GM18873 (cell line): ENCODE measurements around the gene TBC1D17.

ENCODE experiments used
- ATAC-seq: cut with Tn5 transposase; IDR thresholded peaks from one replicate; pipeline ENCODE4 v1.9.1; 2021; ENCODE audit warnings: mild to moderate bottlenecking, moderate library complexity, moderate number of reproducible peaks; ENCODE audit not compliant: unreplicated experiment, low FRiP score

Gene TBC1D17

DNA sequence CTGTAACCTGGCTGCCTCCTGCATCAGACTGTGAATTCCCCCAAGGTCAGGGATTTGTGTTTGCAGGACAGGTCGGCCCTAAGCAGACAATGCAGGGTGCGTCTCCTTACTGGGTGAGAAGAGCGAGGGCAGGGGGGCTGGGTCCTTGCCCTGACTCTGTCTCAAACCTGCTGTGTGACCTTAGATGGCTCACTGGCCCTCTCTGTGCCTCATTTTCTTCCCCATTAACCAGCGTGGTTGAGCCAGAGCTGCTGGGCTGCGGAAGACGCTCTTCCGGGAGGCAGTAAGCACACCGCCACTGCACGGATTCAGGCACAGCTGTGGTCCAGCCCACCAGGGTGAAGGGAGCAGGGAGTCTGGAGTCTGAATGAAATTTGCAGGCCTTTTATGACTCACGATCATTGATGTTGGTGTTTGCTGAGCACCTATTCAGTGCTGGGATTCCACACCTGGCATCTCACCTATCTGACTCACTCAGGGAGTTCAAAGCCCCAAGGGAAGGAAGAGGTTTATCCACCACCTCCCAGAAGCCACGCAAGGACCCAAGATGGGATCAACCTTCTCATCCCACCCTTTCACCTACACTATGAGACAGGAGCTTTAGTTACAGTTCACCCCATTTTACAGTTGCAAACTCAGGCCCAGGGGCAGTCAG, 2.9 kb upstream of the TBC1D17 start:
- no peak for ATAC-seq

DNA sequence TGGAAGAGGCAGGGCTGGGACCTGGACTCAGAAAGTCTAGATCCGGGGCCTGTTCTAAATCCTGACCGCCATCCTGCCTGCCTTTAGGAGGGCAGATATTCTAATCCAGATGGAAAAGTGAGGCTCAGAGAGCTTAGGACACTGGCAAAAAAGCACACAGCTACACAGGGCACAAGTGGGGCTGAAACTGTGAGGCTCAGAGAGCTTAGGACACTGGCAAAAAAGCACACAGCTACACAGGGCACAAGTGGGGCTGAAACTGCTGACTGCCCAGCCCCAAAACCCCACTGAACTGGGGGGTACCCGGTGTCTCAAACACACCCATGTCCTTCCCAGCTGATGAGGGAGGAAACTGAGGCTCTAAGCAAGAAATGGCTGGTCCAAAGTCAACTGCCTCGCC, 2.3 kb upstream of the TBC1D17 start:
- no peak for ATAC-seq

DNA sequence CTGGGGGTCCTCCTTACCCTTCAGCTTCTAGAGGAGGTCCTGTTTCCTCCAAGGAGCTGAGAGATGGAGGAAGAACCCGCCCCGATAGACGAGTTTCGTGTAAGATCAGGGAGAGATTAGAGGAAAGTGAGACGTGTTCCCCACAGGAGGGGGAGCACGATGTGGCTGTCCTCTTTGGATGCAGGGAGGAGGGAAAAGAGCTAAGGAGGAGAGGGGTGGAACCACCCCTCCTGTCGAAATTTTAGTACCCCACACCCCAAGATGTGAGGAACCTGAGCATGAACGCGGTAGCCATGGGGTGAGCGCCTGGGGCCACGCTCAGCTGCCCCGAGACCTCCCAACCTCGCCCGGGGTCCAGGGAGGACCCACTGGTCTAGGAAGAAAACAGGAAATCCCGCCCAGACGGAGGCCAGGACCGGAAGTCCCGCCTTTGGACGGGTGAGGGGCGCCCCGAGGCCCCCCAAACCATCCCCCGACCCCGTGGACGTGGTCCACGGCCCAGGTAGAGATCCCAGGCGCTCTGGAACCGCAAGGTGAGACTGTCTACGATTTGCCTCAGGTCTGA, 1.6 kb upstream of the TBC1D17 start:
- ATAC-seq: no peak

DNA sequence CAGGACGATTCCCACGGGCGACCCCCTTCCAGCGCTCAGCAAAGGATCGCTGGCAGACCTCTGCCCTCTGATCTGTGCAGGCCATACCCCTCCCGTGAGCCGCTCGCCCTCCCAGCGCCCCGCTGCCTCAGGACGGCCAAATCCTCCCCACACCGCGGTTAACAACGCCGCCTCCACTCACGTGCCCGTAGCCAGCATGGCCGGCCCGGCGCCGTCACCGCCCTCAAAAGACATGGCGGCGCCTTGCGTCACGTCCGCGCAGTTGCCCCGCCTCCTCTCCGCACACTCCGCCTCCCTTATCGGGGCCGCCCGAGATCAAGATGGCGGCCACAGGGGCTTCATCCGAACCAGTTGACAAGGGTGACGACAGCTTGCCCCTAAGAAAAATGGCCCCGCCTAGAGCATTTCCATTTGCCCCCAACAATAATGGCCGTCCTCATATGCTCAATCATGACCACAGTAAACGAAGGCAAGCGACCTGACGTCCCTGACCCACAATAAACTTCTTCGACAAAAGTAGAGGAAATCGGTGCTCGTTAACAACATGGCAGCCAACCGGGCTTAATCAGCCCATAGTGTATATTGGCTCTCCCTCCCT, 981 bp upstream of the TBC1D17 start:
- ATAC-seq: peak; percentile 35

DNA sequence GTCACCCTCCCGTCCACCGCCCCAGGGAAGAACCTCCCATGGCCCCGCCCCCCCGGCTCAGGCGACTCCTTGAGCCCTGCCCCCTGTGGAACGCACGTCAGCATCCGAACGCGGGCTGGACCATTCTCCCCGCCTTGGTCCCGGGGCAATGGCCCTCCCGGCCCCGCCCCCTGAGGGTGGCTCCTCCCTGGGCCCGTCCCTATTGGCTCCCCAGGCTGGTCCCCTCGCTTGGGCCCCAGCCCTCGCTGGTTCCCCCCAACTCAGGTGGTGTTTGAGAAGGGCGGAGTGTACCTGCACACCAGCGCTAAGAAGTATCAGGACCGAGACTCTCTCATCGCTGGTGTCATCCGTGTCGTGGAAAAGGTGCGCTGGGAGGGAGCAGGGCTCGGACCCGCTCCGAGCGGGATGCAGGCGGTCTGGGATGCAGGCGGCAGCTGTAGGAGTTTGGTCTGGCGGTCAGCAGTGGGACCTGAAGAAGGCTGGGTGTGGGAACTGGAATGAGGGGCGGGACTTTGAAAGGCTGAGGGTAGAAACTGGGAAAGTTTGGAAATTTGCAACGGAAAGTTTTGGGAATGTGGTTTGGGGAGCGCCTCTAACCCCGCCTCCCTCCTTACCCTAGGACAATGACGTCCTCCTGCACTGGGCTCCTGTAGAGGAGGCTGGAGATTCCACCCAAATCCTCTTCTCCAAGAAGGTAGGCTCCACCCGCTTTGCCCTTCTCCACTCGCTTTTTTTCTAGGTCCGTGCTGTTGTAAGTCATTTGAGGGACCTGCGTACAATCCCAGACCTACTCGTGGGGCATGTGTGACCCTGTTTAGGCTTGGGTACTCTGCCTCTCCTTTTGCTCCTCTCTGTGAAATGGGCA, 609 bp downstream of the TBC1D17 start:
- peak; percentile 26 for ATAC-seq

DNA sequence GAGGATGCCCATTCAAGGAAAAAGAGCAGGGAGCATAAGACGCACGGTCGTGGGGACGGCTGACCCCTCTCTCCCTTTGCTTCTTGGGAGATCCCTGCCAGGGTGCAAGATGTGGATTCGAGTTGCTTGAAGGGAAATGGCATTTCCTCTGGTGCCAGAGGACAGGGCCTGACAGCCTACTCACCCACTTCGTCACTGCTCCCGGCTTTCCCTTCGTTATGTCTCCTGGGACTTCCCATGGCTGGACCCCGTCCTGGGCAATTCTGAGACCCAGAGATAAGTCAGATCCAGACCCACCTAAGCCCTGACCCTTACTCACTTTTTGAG, 1.2 kb downstream of the TBC1D17 start:
- no peak for ATAC-seq

DNA sequence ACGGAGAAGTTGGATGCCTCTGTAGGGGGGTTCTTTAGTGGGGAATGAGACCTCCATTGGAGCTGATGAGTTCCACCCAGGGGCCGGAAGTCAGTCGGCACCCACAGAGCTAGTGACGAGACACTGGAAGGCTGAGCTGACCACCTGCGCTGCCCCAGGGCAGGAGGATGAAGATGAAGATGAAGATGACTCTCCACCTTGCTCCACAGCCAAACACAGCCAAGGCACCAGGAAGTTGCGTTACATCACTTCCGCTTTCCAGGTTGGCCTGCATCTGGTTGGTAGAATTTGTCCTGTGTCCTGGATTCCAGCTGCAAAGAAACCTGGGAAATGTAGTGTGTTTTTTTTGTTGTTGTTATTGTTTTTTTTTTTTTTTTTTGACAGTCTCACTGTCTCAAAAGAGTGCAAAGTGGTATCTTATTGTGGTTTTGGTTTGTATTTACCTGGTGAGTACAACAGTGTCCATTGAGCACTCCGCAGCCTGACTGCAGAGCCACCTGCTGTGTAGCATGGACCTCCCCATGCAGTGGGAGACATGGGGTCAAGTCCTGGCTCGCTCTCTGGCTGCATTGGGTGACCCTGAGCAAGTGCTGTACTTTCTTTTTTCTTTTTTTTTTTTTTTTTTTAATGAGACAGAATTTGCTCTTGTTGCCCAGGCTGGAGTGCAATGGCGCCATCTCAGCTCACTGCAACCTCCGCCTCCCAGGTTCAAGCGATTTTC, 1.9 kb downstream of the TBC1D17 start:
- ATAC-seq: no peak

DNA sequence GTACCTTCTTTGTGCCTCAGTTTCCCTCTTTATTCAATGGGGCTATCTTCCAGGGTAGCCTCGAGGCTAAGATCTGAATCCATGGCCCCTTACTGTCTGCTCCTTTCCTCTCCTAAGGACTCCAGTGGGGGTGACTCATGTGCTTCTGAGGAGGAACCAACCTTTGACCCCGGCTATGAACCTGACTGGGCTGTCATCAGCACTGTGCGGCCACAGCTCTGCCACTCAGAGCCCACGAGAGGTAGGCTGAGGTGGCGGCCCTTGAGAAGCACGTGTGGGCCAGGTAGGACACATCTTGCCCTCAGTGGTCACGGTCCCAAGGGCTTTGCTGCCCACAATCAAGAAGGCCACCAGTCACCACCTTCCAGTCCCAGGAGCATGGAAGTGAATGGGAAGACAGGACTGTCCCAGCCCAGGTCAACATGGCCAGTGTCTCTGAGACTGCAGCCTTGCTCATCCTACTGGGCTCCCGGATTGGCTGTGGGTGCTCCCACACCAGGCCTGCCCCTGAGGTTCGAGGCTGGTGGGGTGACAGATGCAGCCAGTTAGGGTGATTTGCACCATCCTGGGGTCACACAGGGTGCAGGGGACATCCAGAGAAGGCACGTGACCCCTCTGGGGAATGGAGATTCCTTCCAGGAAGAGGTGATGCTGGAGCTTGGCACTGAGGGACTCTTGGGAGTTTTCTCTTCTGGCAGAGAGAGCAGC, 2.8 kb downstream of the TBC1D17 start:
- ATAC-seq: no peak

DNA sequence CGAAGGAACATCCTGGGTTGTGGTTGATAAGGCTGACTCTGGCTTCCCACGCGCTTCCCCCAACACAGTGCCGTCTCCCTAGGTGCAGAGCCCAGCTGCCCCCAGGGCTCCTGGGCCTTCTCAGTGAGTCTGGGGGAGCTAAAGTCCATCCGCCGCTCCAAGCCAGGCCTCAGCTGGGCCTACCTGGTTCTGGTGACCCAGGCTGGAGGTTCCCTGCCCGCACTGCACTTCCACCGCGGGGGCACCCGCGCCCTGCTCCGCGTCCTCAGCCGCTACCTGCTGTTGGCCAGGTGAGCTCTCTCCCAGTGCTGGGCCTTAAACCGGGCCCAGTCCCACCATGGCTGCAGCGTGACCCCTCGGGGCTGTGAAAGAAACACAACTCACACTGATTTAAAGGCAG, 3.7 kb downstream of the TBC1D17 start:
- ATAC-seq: no peak

DNA sequence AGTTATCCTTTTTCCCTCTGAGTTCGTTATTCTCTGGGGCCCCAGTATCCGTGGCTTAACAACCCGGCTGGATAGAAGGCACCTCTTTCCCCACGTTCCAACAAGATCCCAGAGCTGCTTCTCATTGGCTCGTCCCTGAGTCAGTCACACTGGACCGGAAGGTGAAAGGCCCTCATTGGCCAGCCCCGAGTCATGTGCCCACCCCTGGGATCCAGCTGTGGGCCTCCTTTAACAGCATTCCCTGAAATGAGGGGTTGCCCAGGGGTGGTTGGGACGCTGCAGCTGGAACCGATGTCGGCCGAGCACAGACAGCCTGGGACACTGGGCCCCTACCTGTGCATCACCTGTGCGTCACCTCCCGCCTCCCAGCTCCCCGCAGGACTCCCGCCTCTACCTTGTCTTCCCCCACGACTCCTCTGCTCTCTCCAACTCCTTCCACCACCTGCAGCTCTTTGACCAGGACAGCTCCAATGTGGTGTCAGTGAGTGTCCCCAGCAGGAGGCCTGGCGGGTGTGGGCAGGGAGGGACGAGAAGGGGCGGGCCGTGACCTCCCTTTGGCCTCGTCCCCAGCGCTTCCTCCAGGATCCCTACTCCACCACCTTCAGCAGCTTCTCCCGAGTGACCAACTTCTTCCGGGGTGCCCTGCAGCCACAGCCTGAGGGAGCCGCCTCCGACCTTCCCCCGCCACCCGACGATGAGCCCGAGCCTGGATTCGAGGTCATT, 4.3 kb downstream of the TBC1D17 start:
- no peak for ATAC-seq

DNA sequence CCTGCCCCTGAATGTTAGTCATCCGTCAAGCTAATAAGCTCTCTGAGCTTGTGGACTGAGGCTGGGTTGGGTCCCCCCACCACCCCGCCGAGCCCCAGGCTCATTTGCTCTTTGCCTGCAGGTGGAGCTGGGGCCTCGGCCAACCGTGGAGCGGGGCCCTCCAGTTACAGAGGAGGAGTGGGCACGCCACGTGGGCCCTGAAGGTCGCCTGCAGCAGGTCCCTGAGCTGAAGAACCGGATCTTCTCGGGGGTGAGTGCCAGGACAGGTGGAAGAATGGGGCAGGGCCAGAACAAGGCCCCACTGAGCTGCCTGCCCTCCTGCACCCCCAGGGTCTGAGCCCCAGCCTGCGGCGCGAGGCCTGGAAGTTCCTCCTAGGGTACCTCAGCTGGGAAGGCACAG, 5.1 kb downstream of the TBC1D17 start:
- ATAC-seq: no peak

DNA sequence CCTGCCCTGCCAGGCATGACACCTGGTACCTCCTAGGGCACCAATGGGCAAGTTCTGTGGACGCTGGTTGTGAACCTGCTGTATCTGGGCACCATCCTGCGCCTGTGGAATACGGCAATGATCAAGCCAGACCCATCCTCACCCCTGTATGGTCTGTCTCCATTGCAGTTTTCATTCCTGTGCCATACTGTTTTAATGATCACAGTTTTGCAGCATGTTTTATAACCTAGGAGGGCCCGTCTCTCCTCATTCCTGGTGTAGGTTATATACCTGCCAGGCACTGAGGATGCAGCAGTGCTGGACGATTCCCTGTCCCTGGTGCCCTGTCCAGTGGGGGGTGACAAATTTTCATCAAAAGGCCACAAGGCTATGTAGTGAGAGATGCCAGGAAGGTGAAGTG, 5.6 kb downstream of the TBC1D17 start:
- no peak for ATAC-seq

DNA sequence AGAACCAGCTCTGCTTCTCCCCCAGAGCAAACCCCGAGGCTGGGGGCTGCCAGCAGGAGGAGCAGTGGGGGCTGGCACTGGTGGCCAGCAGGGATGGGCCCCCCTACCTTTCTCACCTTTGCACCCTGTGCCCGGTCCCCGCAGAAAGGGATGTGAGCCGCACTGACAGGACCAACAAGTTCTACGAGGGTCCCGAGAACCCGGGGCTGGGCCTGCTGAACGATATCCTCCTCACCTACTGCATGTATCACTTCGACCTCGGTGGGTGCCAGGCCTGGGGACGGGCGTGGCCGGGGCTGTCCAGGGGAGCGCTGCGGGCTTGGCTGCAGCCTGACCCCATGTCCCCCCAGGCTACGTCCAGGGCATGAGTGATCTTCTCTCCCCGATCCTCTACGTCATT, 6.6 kb downstream of the TBC1D17 start:
- ATAC-seq: no peak

DNA sequence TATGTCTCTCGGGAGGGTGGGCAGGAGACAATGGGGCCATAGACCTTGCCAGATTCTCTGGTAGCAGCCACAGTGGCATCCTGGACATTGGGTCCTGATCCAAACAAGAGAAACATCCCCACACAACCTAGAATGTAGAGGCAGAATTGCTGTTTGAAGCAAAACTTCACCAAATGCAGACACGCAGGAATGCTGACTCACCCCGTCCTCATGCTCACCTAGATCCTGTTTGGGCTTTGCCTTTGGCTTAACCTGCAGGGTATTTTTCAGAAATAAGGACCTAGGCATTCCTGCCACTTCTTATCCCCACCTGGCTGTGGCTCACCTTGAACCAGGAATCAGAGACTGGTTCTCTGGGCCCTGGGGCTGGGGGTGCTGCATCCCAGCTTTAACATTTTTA, 7.3 kb downstream of the TBC1D17 start:
- ATAC-seq: no peak

DNA sequence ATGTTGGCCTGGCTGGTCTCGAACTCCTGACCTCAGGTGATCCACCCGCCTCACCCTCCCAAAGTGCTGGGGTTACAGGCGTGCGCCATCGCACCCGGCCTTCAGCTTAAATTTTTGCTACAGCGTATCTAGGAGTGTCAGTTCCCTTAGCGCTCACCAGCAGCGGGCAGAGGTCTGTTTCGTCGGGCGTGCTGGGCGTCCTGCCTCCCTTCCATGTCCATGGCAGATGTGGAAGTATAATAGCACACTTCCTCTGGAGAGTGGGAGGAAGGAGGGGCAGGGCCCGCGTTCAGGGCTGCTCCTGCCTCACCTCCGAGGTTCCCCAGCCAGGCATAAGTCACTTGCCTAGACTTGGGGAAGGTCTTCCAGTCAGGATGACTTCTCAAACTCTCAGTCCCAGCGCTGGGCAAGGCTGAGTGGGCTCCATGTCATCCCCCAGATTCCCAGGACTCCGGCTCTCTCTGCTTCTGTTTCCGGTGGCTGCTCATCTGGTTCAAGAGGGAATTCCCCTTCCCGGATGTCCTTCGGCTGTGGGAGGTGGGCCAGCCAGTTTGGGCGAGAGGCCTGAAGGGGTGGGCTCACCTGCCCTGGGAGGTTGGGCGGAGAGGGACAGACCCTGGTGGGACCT, 9.6 kb downstream of the TBC1D17 start:
- no peak for ATAC-seq

DNA sequence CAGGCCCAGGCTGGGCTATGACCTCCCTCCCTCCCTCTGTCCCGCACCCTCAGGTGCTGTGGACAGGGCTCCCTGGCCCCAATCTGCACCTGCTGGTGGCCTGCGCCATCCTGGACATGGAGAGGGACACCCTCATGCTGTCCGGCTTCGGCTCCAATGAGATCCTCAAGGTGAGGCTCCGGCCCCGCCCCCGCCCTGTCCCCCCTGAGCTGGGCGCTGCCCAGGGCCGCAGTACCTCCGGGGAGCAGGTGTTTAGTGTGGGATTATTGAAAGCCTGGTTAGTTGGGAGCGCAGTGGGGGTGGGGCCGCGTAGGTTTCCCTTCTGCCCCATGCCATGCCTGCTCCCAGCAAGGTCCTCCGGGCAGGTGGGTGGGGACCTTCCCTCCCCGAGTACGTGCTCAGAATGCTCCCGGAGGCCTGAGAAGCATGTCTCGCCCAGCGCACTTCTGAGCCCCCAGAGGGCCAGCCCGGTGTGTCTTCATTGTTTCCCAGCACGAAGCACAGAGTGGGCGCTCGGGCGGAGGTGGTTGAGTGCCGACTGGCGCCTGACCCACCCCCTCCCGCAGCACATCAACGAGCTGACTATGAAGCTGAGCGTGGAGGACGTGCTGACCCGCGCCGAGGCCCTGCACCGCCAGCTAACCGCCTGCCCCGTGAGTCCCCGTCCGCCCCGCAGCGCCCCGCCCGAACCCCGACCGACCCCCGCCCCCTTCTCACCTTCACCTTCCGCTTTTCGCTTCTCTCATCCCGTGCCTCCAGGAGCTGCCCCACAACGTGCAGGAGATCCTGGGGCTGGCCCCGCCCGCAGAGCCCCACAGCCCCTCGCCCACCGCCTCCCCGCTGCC, 10.4 kb downstream of the TBC1D17 start:
- ATAC-seq: no peak

DNA sequence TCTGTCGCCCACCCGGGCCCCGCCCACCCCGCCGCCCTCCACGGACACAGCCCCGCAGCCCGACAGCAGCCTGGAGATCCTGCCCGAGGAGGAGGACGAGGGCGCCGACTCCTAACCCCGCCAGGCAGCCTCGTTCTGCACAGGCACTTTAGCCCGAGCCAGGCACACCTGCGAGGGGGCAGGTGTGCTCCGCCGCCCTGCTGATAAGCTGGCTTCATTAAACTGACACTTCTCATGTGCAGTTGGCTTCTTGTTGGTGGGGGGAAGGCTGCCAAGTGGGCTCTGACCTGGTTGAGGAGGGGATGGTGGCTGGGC, 11.0 kb downstream of the TBC1D17 start:
- ATAC-seq: no peak

DNA sequence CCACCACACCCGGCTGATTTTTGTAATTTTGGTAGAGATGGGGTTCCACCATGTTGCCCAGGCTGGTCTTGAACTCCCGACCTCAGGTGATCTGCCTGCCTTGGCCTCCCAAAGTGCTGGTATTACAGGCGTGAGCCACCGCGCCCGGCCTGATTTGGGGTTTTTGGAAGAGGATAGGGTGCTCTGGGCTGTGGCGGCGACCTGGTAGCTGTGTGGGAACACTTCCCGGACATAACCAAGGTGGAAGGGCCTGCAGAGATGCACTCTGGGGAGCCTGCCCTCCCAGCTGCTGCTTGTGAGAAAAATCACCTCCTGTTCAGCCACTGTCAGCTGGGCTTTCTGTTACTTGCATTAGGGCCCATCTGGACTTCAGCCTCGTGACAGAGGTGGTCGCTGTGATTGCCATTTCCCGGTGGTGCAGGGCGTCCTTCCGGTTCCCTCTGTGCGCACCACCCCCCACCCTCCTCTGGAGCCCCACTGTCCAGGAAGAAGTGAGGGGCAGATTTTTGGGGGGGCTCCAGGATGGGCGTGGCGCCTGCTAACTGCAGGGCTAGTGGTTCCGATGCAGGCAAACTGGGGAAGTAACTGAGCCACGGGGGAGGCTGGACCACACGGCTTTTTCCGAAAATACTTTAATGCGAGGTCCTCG, 11.7 kb downstream of the TBC1D17 start:
- no peak for ATAC-seq
